Adrenal gland (tissue), 5 donors: ENCODE measurements around the gene CDK6.

Source experiments
- CTCF ChIP-seq, 6 experiments: fragments of 450-650 bp in 4 of 6; fragments of 200-600 bp in 2 of 6; sonication (generic) in 1 of 6; IDR thresholded peaks; 1 replicate in 5 of 6; 2 replicates in 1 of 6; pipeline versions ENCODE4 v1.5.1 to v1.8.0; 2016 to 2021; ENCODE audit warnings: antibody characterized with exemption in 6 of 6, mild to moderate bottlenecking in 2 of 6, moderate library complexity in 1 of 6
- POLR2A ChIP-seq, 2 donors: fragments of 450-650 bp; IDR thresholded peaks; one replicate each; pipeline ENCODE4 v1.6.1; 2017; ENCODE audit warnings: antibody characterized with exemption in 2 of 2, mild to moderate bottlenecking in 2 of 2, moderate library complexity in 1 of 2
- donor health status: DM: no; HTN: no; CAD: no.

GRCh38 chr7:92615861-92616260, 220.5 kb downstream of the CDK6 start:
- no peak for TF ChIP-seq CTCF (IDR thresholded peaks at IDR 0.05)
- no peak for TF ChIP-seq POLR2A (IDR thresholded peaks at IDR 0.05)
